UCSD-AML1 (cell line): ENCODE results near the gene BPIFB4.

ENCODE experiments used
- DNase-seq: peaks from one replicate; lab custom pipeline; 2025; ENCODE audit not compliant: unreplicated experiment; lab: John Stamatoyannopoulos, UW

Gene BPIFB4

DNA sequence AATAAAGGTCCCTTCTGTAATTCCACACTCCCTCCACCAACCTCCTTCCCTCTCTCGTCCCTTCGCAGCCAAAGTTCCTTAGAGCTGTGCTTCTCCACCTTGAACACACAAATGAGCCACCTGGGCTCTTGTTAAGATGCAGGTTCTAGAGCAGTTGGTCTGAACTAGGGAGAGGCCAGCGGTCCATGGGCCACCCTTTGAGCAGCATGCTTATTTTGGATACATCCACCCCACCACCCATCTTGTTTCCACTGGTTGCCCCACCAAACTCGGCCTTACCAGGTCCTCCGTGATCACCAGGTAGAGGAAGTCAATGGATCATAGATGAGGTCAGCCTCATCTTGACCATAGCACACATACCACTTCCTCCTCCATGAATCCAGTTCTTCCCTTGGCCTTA, 81.2 kb downstream of the BPIFB4 start:
- DNase-seq = no peak
